Hematopoietic multipotent progenitor cell treated with erythropoietin and hydrocortisone succinate and interleukin-3 and kit ligand, for 8 days (in vitro differentiated cells): Measurements from ENCODE around the gene DENR.
"Not testable (repeated sequence)": the region's sequence is repeated elsewhere in the genome, so short reads cannot be mapped to it uniquely, and the experiment has no call there.

ENCODE experiments used
- DNase-seq: peaks from one replicate; pipeline ENCODE4 v3.0.0-alpha.2; 2015

DENR gene

DNA sequence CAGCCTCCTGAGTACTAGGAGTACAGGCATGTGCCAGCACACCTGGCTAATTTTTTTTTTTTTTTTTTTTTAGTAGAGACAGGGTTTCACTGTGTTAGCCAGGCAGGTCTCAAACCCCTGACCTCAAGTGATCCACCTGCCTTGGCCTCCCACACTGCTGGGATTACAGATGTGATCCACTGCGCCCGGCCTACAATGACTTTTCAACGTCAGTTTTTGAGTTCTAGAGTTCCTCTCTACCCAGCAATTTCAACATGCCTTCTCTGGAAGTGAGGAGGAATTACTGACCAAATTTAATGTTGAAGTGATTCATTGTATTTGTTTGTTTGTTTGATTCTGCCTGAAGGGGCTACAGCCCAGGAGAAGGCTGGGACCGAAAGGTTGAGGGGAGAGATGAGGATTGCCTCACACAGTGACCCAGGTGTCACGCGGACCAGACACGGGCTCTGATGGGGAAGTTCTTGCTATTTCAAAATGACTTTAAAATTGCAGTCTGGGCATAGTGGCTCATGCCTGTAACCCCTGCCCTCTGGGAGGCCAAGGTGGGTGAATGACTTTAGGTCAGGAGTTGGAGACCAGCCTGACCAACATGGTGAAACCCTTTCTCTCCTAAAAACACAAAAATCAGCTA lies 8.6 kb upstream of the DENR start:
- DNase-seq, result no peak

DNA sequence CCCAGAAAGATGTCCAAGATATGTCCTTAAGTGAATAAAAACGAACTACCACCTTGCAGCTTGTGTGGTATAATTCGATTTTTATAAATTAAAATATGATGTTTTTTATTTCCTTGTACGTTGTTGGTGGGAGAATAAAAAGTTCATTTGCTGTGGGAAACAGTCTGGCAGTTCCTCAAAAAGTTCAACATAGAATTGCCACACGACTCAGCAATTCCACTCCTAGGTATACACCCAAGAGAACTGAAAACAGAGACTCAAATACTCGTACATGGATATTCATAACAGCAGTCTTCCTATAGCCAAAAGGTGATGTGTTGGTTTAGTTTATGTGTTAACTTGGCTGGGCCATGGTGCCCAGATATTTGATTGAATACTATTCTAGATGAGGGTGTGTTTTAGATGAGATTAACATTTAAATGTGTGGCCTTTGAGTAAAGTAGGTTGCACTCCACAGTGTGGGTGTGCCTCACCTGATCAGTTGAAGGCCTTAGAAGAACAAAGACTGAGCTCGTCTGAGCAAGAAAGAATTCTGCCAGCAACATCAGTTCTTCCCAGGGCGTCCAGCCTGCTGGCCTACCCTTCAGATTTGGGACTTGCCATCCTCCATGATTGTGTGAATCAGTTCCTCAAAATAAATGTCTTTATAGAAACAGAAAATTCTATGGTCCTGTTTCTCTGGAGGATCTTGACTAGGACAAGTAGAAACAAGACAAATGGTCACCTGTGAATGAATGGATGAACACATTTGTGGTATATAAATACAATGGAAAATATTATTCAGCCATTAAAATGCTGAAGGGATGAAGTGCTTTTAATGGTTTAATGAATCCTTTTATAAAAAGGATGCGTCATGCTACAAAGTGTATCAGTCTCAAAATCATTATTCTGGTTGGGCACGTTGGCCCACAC lies 5.1 kb upstream of the DENR start:
- DNase-seq, result no peak

DNA sequence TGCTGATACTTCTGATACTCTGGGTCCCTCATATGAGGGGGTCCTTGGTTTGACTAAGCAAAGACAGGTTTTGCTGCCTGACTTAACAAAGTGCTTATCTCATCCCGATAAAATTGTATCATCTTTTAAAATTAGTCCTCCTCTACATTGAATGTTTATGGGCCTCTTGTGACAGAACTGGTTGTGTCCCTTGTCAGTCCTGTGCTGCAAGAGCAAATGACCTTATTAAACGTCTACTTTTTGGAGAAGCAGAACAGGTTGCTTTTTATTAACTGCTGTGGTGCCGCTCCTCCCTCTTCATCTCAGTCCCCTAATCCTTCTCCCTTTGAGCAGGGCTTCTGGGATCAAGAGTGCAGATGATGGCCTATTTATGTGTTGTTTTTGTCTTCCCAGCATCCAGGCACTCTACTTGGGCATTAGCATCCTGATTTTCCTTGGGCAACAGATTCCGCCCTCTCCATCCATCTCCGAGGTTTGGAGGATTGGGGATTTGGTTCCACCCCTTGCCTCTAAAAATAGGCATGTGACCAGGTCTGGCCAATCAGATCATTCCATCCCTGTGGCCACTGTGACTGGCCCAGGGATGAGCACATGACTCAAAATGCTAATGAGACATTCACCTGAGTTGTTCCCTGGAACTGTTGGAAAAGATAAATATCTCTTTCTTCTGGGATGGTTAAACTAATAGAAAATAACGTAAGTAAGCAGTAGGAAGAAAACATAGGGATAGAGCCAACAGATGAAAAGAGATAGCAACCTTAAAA lies 2.9 kb upstream of the DENR start:
- no peak for DNase-seq

DNA sequence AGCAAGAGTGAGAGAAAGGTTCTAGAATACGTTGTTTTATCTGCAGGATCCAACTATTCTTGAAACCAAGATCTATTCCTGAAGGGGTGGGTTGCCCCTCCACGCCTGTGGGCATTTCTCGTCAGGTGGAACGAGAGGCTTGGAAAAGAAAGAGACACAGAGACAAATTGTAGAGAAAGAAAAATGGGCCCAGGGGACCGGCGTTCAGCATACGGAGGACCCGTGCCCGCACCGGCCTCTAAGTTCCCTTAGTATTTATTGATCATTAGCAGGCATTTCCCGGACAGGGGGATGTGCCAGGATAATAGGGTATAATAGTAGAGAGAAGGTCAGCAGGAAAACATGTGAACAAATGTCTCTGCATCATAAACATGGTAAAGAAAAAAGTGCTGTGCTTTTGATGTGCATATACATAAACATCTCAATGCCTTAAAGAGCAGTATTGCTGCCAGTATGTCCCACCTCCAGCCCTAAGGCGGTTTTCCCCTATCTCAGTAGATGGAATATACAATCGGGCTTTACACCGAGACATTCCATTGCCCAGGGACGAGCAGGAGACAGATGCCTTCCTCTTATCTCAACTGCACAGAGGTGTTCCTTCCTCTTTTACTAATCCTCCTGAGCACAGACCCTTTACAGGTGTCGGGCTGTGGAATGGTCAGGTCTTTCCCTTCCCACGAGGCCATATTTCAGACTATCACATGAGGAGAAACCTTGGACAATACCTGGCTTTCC lies 1.7 kb upstream of the DENR start:
- not testable (repeated sequence) for DNase-seq

DNA sequence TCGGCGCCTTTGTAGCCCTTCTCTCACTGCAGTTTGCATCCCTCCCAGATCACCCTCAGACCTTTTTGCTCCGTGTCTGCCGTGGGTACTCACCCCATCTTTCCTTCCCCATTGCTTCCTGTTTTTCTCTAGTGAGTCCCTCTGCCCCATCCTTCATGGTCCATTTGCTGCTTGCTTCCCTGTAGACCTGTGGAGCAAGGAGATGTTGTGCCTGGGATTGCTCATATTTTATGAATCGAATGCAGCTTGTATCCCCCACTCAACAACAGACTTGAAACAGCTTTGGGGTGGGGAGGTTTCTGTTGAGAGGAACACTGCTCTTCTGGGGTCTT lies 661 bp downstream of the DENR start:
- no peak for DNase-seq

DNA sequence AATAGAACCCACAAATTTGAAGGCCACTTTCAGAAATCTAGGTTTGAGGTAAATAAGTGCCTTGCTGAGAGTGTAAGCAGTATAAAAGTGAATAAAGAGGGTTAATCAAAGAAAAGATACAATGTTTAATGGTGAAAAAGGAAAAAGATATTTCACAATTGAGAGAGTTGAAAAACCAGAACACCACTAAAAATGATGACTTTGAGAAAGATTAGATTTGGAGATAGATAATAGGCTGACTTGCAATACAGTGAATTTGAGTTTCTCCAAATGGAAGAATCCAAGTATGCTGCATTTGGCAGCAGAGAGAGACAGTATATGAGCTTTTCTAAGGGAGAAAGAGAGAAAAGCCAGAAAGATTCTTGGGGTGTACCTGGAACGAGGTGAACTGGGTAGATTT lies 2.2 kb downstream of the DENR start:
- no peak for DNase-seq

DNA sequence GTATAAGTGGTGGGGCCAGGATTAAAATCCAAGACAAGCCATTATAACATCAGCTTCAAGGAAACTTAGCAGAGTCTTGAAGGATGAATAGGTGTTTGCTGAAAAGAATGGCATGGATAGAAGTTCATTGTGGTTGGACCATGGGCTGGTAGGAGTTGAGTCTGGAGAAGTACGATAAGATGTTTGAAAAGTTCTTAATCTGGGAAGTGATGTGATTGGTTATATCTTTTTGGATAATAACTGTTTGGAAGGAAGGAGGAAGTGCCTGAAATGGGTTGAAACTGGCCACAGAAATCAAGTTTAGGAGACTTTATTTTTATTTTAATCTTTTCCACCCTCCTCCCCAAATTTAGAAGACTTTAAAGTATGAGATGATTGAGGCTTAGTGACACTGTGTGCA lies 4.9 kb downstream of the DENR start:
- DNase-seq, result peak; percentile 36

DNA sequence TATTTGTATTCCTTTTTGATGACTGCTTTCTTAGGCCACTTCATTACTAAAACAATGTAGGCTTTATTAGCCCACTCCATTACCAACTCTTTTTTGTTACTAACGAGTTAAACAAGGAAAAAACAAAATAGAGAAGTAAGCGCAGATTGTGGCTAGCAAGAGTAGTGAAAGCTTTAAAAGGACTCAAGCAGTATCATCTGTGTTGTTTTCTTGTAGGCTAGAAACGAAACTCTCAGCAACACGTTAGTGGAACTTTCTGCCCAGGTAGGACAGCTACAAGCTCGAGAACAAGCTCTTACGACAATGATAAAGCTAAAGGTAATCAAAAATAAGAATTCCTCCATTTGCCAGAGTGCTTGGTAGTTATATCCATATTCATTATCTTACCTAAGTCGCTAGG lies 32.9 kb downstream of the DENR start:
- no peak for DNase-seq

DNA sequence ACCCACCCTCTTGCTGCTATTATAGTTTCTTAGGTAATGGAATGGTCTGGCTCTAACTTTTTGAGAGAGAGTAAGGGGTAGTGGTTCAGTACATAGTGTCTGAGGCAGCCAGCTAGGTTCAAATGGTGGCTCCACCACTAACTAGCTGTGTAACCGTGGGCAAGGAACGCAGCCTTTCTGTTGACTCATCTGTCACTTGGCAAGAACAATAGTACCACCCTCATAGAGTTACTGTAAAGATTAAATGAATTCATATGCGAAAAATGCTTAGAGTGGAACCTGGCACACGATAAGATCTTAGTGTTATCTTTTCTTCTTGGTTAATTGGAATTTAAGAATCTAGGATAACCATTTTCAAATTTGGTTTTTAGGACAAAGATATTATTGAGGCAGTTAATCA lies 35.8 kb downstream of the DENR start:
- DNase-seq, result peak; percentile 47

DNA sequence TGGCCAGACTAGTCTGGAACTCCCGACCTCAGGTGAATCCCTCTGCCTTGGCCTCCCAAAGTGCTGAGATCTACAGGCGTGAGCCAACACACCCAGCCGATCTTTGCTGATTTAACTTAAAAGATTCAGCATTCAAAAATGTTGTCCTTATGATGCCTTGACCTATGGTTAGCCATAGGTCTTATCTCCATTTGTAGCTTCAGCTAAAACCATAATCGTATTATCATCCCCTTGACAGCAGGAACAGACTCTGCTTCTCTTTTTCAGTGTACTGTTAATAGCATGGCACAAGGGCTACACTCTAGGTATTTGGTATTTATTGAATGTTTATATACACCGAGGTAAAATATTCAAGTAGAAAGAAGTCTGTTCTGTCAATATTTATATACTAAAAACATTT lies 37.0 kb downstream of the DENR start:
- peak; percentile 49 for DNase-seq

DNA sequence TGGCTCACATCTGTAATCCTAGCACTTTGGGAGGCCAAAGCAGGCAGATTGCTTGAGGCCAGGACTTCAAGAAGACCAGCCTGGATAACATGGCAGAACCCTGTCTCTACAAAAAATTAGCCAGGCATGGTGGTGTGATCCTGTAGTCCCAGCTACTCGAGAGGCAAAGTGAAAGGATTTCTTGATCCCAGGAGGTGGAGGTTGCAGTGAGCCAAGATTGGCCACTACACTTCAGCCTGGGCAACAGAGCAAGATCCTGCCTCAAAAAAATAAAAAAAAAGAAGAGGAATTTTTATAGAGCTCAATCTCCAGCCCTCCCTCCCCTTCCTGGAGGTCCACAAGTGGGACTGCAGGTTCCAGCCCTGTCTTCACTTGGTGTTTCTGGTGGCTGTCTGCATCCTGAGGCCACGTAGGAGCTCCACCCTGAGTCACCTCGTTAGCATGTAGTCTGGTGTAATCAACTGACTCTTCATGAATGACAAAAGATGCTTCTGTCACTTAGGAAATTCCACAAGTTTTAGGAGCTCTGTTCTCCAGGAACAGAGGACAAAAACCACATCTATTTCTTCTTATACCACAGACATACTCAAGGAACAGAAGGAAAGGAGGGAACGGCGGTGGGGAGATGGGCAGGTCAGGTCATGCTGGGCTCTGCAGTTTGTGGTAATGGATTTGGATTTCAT lies 37.9 kb downstream of the DENR start:
- no peak for DNase-seq

DNA sequence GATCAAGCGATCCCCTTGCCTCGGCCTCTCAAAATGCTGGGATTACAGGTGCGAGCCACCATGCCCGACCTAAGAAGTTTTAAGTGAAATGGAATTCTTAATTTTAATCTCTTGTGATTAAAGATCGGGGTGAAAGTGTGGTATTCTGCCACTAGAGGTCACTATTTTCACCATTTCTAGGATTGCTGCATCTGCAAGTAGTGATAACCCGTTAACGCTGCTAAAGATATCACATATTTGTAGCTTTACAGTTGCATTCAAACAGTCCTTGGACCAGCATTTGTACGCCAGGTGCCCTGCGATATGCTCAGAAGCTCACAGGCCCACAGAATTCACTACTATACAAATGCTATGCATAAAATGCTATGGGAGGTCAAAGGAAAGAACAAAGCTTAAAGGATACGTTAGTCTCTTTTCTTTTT lies 41.1 kb downstream of the DENR start:
- DNase-seq, result peak; percentile 94

DNA sequence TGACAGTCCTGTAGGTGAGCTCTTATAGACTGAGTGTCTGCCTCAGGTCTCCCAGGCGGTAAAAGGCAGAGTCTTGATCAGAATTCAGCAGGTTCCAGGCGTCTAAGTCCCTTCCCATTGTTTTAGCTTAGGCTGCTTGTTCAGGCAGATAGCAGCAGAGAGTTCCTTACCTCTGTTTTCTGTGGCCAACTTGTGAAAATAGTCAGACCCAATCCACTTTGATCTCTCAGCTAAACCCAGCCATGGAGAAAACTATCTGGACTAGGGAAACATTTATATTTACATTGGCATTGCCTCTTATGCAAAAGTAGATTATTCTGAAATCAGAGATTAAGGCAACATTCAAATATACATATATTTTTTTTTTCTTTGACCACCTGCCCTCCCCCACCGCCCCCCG lies 43.2 kb downstream of the DENR start:
- no peak for DNase-seq

DNA sequence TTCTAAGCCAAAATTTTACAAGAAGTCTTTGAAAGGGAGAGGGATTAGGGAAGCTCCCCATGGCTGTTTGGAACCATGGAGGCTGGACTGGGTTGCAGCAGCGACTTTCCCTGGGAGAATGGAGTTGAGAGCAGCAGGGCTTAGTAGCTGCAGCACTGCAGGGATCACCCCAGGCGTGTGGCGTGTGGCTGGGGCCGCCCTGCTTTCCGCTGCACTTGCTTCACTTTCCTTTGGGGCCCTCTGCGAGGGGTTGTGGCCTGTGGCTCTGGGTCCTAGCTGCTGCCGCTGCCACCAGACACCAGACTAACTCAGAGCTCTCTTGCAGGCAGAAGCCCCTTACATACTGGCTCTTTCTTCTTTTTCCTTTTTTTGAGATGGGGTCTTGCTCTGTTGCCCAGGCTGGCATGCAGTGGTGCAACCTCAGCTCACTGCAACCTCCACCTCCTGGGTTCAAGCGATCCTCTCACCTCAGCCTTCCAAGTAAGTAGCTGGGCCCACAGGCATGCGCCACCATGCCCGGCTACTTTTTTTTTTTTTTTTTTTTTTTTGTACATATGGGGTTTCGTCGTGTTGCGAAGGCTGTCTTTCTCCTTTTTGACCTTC lies 47.1 kb downstream of the DENR start:
- no peak for DNase-seq

DNA sequence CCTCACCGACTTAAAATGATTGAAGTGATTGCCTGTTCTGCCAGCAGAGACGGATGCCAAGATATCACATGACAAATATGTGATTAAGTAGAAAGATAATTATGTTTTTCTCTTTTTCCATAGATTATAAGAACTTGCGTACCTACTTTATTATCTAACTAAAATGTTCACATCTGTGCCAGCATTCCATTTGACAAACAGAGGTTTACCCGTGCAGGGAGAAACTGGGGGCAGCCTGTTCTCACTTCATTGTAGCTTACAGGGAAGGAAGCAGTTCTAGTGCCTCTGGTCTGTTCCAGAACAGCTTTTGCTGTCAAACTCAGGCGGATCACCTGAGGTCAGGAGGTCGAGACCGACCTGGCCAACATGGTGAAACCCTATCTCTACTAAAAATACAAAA lies 51.3 kb downstream of the DENR start:
- DNase-seq, result no peak

DNA sequence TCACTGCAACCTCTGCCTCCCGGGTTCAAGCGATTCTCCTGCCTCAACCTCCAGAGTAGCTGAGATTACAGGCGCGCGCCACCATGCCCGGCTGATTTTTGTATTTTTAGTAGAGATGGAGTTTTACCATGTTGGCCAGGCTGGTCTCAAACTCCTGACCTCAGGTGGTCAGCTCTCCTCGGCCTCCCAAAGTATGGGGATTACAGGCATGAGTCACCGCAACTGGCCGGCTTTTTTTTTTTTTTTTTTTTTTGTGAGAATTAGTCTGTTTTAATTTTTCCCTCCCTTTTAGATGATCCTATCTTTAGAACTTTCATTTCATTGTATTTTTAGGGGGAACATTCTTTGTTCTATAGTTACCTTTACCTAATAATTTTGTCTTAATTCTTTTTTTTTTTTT lies 52.3 kb downstream of the DENR start:
- DNase-seq, result not testable (repeated sequence)

DNA sequence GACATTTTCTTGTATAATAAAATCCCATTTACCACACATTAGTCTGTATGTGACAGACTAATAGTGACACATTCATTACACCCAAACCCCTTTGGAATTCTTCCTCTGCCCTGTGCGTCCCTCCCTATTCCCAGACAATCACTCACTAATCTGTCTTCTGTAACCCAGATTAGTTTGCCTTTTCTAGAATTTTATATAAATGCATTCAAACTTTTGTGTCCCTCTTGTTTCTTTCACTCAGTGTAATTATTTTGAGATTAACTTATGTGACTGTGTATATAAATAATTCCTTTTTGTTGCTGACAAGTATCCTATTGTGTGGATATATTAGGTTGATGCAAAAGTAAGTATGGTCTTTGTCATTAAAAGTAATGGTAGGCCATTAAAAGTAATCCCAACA lies 55.0 kb downstream of the DENR start:
- no peak for DNase-seq

DNA sequence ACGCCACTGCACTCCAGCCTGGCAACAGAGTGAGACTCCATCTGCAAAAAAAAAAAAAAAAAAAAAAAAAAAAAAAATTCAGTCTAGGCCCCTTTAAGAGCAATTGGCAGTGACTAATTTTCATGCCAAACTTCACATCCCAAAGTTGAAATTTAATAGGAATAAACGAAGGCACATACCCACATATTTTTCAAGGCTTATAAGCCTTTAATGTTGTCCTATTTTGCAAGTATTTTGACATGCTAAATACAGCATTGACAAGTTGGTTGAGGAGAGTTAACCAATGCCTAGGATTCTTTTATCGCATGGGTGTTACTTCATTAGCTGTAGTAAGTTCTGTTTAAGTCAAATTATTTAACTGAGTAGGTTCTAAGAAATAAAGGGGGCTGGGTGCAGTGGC lies 59.2 kb downstream of the DENR start:
- no peak for DNase-seq

DNA sequence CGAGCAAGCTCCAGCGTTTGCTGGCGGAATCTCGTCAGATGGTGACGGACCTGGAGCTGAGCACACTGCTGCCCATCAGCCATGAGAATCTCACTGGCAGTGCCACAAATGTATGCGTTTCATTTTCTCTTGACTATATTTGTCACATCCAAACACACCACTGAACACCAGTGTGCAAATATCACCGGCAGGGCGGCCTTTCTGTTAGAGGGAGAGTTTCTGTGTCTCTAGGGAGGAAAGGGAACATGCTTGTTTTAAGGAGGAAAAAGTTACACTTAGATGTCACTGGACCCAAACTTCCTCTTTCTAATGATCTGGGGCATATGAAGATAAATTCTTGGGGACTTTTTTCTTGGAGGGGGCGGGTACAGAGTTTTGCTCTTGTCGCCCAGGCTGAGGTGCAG lies 60.7 kb downstream of the DENR start:
- DNase-seq, result no peak

DNA sequence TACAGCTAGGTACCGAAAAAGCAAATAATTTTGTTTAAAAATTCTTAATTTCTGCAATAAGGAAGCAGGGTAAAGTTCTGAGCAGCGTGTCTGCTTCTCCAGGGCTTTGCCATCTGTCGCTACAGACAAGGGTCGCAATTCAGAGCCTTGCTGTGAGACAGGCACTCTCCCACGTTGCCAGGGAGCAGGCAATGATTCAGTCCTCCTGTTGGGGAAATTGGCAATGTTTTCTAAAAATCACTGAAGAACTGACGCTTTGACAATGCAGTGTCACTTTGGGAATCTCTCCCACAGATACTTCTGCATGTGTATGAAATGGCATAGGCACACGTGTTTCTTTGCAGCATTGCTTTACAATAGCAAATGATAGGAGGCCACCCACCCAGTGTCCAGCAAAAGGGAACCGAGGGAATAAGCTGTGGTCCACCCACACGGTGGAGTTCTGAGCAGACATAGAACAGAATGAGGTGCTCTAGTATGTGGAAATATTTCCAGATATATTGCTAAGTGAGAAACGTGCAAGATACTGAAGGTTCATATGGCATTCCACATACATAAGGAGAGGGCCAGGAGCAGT lies 66.7 kb downstream of the DENR start:
- no peak for DNase-seq

DNA sequence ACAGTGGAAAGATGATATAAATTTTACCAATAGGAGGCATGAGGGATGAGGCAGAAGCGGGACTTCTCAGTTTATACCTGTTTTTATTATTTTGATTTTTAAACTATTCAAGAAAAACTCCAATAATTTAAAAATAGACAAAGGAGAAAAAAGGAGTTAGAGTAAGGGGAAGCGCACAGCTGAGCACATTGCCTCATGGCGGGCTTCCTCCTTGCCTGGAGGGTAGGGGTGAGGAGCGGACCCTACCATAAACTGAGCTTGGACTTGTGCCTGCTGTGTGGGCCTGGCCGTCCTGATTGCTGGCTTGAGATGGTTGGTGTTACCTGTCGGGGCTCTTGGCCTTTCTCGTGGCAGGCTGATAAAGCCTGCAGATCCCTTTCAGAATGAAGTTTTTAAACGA lies 67.5 kb downstream of the DENR start:
- DNase-seq, result no peak
